Measurements from ENCODE around the gene GPR12. TPM values are rescaled to one million over a fixed set of nuclear protein-coding genes. Genes with fewer than 3 reads are reported as not detected.
A peak's percentile ranks its signal among the peaks of the same experiment; 100 is the strongest.

The GPR12 gene
- total and polyA plus RNA-seq, 2 donors (not counting 1 experiment from before 2014, with no cell fraction given), result not detected

DNA sequence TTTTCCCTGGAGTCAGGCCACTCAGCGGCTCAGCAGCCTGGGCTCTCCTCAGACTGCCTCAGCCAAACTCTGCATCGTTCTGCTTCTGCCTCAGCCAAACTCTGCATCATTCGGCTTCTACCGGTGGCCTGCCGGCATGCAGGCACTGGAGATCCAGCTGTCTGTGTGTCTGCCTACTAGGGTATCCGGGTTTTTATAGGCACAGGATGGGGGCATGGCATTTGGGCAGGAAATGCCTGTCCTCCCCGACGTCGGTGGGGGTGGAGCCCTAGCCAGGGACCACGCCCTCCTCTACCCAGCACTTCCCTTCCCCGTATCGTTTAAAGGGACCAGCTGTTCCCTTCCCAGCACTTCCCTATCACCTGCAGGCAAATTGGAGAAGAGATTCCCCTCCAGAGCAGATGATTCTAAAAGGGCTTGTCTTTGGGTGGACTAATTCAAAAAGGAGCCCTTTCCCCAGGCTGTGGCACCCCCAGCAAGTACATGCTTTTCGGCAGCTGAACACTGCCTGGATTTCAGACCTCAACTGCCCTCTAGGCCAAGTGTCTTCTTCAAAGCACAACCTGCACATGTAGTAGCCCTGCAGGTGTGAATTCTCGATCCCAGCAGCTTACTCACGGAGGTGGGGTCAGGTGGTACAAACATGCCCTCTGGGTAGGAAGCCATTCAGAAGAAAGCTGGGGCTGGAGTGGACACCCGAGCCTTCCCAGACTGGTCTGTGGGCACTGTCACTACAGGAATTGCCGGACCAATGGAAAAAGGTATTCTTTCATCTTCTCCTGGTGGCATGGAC, 25.4 kb upstream of the GPR12 start:
- Histone ChIP-seq H3K36me3 (replicated peaks in 1 of 2; ENCODE audit: control extremely low read depth in 1 of 2, control insufficient read depth in 1 of 2, extremely low read depth in 1 of 2, insufficient read depth in 2 of 2, low read length in 1 of 2) (no peaks in the 10 kb centered on the region), H4K20me1 (ENCODE audit: control insufficient read depth, insufficient read depth, low read length, poor library complexity, severe bottlenecking) (no peaks in the 10 kb centered on the region), H3K4me1 (ENCODE audit: control insufficient read depth in 2 of 2, insufficient read depth in 2 of 2, low read length in 2 of 2) (peaks cover 15 to 23% of the 10 kb centered on the region in 2 donors), H3K79me2 (ENCODE audit: control insufficient read depth, insufficient read depth, low read length) (no peaks in the 10 kb centered on the region), H2AFZ (ENCODE audit: insufficient read depth, low read depth, low read length, poor library complexity, severe bottlenecking) (peak overlapping the region; percentile 71), H3K27me3 (replicated peaks in 1 of 4; ENCODE audit: control extremely low read depth in 1 of 4, control insufficient read depth in 3 of 4, insufficient read depth in 4 of 4, low read length in 3 of 4) (peaks cover 0 to 5% (median 3%) of the 10 kb centered on the region in 4 experiments), H3K9me3 (ENCODE audit: control extremely low read depth in 1 of 3, control insufficient read depth in 2 of 3, insufficient read depth in 1 of 3, low read length in 2 of 3) (peaks cover 0 to 8% (median 0%) of the 10 kb centered on the region in 3 donors), H3K4me3 (ENCODE audit: control extremely low read depth in 1 of 5, extremely low read depth in 1 of 5, insufficient read depth in 1 of 5, low read depth in 2 of 5, low read length in 4 of 5) (peak overlapping the region; percentile 51 to 77 (median 64)), H3K27ac (ENCODE audit: low read length in 2 of 2) (peak overlapping the region; percentile 68 to 87), H3K9ac (ENCODE audit: low read length) (peak overlapping the region; percentile 77), H3K4me2 (replicated peaks; ENCODE audit: low read depth, low read length, poor library complexity, severe bottlenecking) (peak overlapping the region; percentile 81)
- Mint-ChIP-seq H3K4me1 (peaks cover 23% of the 10 kb centered on the region), H3K27ac (peak overlapping the region; percentile 90), H3K4me3 (peak overlapping the region; percentile 93), H3K27me3 (peaks cover 12% of the 10 kb centered on the region), H3K9me3 (ENCODE audit: insufficient read depth) (no peaks in the 10 kb centered on the region)
- TF ChIP-seq EZH2 (IDR thresholded peaks at IDR 0.05; ENCODE audit: borderline replicate concordance, insufficient read depth, low read depth, low read length, poor library complexity, severe bottlenecking), result no peak
- CTCF ChIA-PET, result interaction anchor here (0.7 to 1.5 kb wide), 5 partner anchors 78 to 601 kb away, joined by 3 to 4 read pairs (median 3); partner anchors contain the start of gene RNF6
- POLR2A ChIA-PET, result interaction anchor here (1.0 kb wide), 1 partner anchor 465 kb away, joined by 3 read pairs; the partner anchor contains the start of gene RPL21
- intact Hi-C loops (cut with micrococcal nuclease), result loop anchor here (5.0 to 10.0 kb wide), 4 partner anchors 301 to 1861 kb away; partner anchors contain the start of genes RNF6 and RPL21
- 47% methylated on average over 11 of the region's 17 CpGs for WGBS (ENCODE audit: insufficient coverage)
- DNase-seq, result peak; percentile 77
- peak; percentile 62 for ATAC-seq (ENCODE audit: low read depth)

- no peaks in the 10 kb centered on the region for H3K79me2 ChIP-seq (ENCODE audit: control insufficient read depth, insufficient read depth, low read length)
- no peak for TF ChIP-seq EZH2 (IDR thresholded peaks at IDR 0.05; ENCODE audit: borderline replicate concordance, insufficient read depth, low read depth, low read length, poor library complexity, severe bottlenecking)
- no peak for TF ChIP-seq CTCF (IDR thresholded peaks at IDR 0.05)
- peak overlapping the region; percentile 68 to 87 for H3K27ac ChIP-seq (ENCODE audit: low read length in 2 of 2)
- intact Hi-C loops (cut with micrococcal nuclease), result loop anchor here (5.0 to 10.0 kb wide), 4 partner anchors 300 to 1860 kb away; partner anchors contain the start of genes RNF6 and RPL21
- ChIA-PET POLR2A (interaction anchor here (1.0 kb wide), 1 partner anchor 466 kb away, joined by 3 read pairs; the partner anchor contains the start of gene RPL21), CTCF (interaction anchor here (1.5 kb wide), 1 partner anchor 563 kb away, joined by 3 read pairs; the partner anchor contains the start of gene RNF6)
- H3K4me1 ChIP-seq (ENCODE audit: control insufficient read depth in 2 of 2, insufficient read depth in 2 of 2, low read length in 2 of 2), result peaks cover 15 to 23% of the 10 kb centered on the region in 2 donors
- peaks cover 0 to 6% (median 3%) of the 10 kb centered on the region in 4 experiments for H3K27me3 ChIP-seq (replicated peaks in 1 of 4; ENCODE audit: control extremely low read depth in 1 of 4, control insufficient read depth in 3 of 4, insufficient read depth in 4 of 4, low read length in 3 of 4)
- H3K4me2 ChIP-seq (replicated peaks; ENCODE audit: low read depth, low read length, poor library complexity, severe bottlenecking), result peak overlapping the region; percentile 81
- peak overlapping the region; percentile 71 for H2AFZ ChIP-seq (ENCODE audit: insufficient read depth, low read depth, low read length, poor library complexity, severe bottlenecking)
- DNase-seq, result peak; percentile 83
- Mint-ChIP-seq H3K9me3 (ENCODE audit: insufficient read depth) (no peaks in the 10 kb centered on the region), H3K4me1 (peaks cover 23% of the 10 kb centered on the region), H3K27me3 (peaks cover 17% of the 10 kb centered on the region), H3K27ac (peak overlapping the region; percentile 90), H3K4me3 (peak overlapping the region; percentile 93)
- no peaks in the 10 kb centered on the region for H4K20me1 ChIP-seq (ENCODE audit: control insufficient read depth, insufficient read depth, low read length, poor library complexity, severe bottlenecking)
- no peaks in the 10 kb centered on the region for H3K36me3 ChIP-seq (replicated peaks in 1 of 2; ENCODE audit: control extremely low read depth in 1 of 2, control insufficient read depth in 1 of 2, extremely low read depth in 1 of 2, insufficient read depth in 2 of 2, low read length in 1 of 2)
- H3K4me3 ChIP-seq (ENCODE audit: control extremely low read depth in 1 of 5, extremely low read depth in 1 of 5, insufficient read depth in 1 of 5, low read depth in 2 of 5, low read length in 4 of 5), result peak overlapping the region; percentile 51 to 77 (median 64)
- 9% methylated on average over 13 of the region's 18 CpGs for WGBS (ENCODE audit: insufficient coverage)
- H3K9me3 ChIP-seq (ENCODE audit: control extremely low read depth in 1 of 3, control insufficient read depth in 2 of 3, insufficient read depth in 1 of 3, low read length in 2 of 3), result peaks cover 0 to 8% (median 0%) of the 10 kb centered on the region in 3 donors
- peak overlapping the region; percentile 77 for H3K9ac ChIP-seq (ENCODE audit: low read length)
- ATAC-seq (ENCODE audit: low read depth), result peak; percentile 93
These were observed 24.4 kb upstream of the GPR12 start for GRCh38 chr13:26784704-26785639.
